H9 (cell line): ENCODE measurements around the gene GPR171. TPM values are rescaled to one million over a fixed set of nuclear protein-coding genes. Genes with fewer than 3 reads are reported as not detected.

Experiments
- DNase-seq: peaks from one replicate; pipeline ENCODE4 v3.0.0-alpha.2; 2017
- H2AFZ ChIP-seq: one replicate; pipeline ENCODE4 v1.6.1; 2013; ENCODE audit warnings: mild to moderate bottlenecking, low read length, control low read depth, moderate library complexity
- H2AK5ac ChIP-seq: 2 replicates; pipeline ENCODE4 v1.6.1; 2013; ENCODE audit warnings: low read length, control low read depth, mixed read lengths; ENCODE audit not compliant: insufficient read length
- H2BK120ac ChIP-seq: one replicate; pipeline ENCODE4 v1.6.1; 2013; ENCODE audit warnings: low read depth, mild to moderate bottlenecking, low read length, control low read depth, inconsistent platforms; ENCODE audit not compliant: poor library complexity, severe bottlenecking
- H2BK12ac ChIP-seq: 2 replicates; pipeline ENCODE4 v1.6.1; 2013; ENCODE audit warnings: low read length, control low read depth, mixed read lengths, low read depth; ENCODE audit not compliant: insufficient read length
- H2BK15ac ChIP-seq: 2 replicates; pipeline ENCODE4 v1.6.1; 2013; ENCODE audit warnings: low read depth, low read length, control low read depth
- H2BK20ac ChIP-seq: one replicate; pipeline ENCODE4 v1.6.1; 2013; ENCODE audit warnings: low read depth, mild to moderate bottlenecking, low read length, control low read depth, inconsistent platforms; ENCODE audit not compliant: poor library complexity, severe bottlenecking
- H2BK5ac ChIP-seq: 2 replicates; pipeline ENCODE4 v1.6.1; 2013; ENCODE audit warnings: low read length, control low read depth, mixed read lengths; ENCODE audit not compliant: insufficient read length
- H3K14ac ChIP-seq: 2 replicates; pipeline ENCODE4 v1.6.1; 2013; ENCODE audit warnings: low read length, control low read depth; ENCODE audit not compliant: insufficient read depth
- H3K18ac ChIP-seq: 2 replicates; pipeline ENCODE4 v1.6.1; 2013; ENCODE audit warnings: low read depth, mild to moderate bottlenecking, mixed read lengths, low read length, control low read depth; ENCODE audit not compliant: insufficient read length
- H3K23ac ChIP-seq: 2 replicates; pipeline ENCODE4 v1.6.1; 2013; ENCODE audit warnings: low read length, control low read depth, mixed read lengths, low read depth; ENCODE audit not compliant: insufficient read length
- H3K23me2 ChIP-seq: 2 replicates; pipeline ENCODE4 v1.6.1; 2013; ENCODE audit warnings: low read depth, mild to moderate bottlenecking, mixed read lengths, low read length, control low read depth; ENCODE audit not compliant: insufficient read length, poor library complexity, severe bottlenecking
- H3K27ac ChIP-seq: 2 replicates; pipeline ENCODE4 v1.5.1; 2013; ENCODE audit warnings: low read length, control low read depth, mixed read lengths, low read depth; ENCODE audit not compliant: insufficient read length
- H3K27me3 ChIP-seq: 2 replicates; pipeline ENCODE4 v1.6.1; 2013; ENCODE audit warnings: low read length, control low read depth, inconsistent platforms; ENCODE audit not compliant: insufficient read depth
- H3K4ac ChIP-seq: 2 replicates; pipeline ENCODE4 v1.6.1; 2013; ENCODE audit warnings: low read depth, mild to moderate bottlenecking, control low read depth, inconsistent platforms, low read length, moderate library complexity
- H3K4me1 ChIP-seq: 2 replicates; pipeline ENCODE4 v1.6.1; 2013; ENCODE audit warnings: low read length, control low read depth, inconsistent platforms; ENCODE audit not compliant: insufficient read depth
- H3K4me2 ChIP-seq: 2 replicates; pipeline ENCODE4 v1.6.1; 2013; ENCODE audit warnings: low read length, control low read depth, mixed read lengths; ENCODE audit not compliant: insufficient read length, insufficient read depth
- H3K56ac ChIP-seq: 2 replicates; pipeline ENCODE4 v1.6.1; 2013; ENCODE audit warnings: low read depth, mild to moderate bottlenecking, mixed read lengths, low read length, control low read depth; ENCODE audit not compliant: insufficient read length
- H3K79me1 ChIP-seq: 2 replicates; pipeline ENCODE4 v1.6.1; 2013; ENCODE audit warnings: low read depth, mild to moderate bottlenecking, moderate library complexity, low read length, control low read depth, inconsistent platforms; ENCODE audit not compliant: insufficient read depth, poor library complexity, severe bottlenecking
- H3K79me2 ChIP-seq: 2 replicates; pipeline ENCODE4 v1.6.1; 2013; ENCODE audit warnings: low read length, control low read depth, inconsistent platforms; ENCODE audit not compliant: insufficient read depth
- H3K9ac ChIP-seq: 2 replicates; pipeline ENCODE4 v1.6.1; 2013; ENCODE audit warnings: low read length, control low read depth, mixed read lengths; ENCODE audit not compliant: insufficient read length; ENCODE audit errors: extremely low read depth
- H3K9me3 ChIP-seq: one replicate; pipeline ENCODE4 v1.6.1; 2013; ENCODE audit warnings: low read depth, low read length, inconsistent platforms; ENCODE audit not compliant: control insufficient read depth
- H3T11ph ChIP-seq: one replicate; pipeline ENCODE4 v1.6.1; 2013; ENCODE audit warnings: mild to moderate bottlenecking, low read length, control low read depth, inconsistent platforms
- H4K20me1 ChIP-seq: one replicate; pipeline ENCODE4 v1.6.1; 2013; ENCODE audit not compliant: control insufficient read depth, insufficient read length, insufficient read depth
- H4K5ac ChIP-seq: 2 replicates; pipeline ENCODE4 v1.6.1; 2013; ENCODE audit warnings: low read depth, mild to moderate bottlenecking, mixed read lengths, low read length, control low read depth; ENCODE audit not compliant: insufficient read length
- H4K8ac ChIP-seq: replicated peaks from 2 replicates; pipeline ENCODE4 v1.6.1; 2013; ENCODE audit warnings: low read length, control low read depth, mixed read lengths, low read depth; ENCODE audit not compliant: insufficient read length
- H4K91ac ChIP-seq: 2 replicates; pipeline ENCODE4 v1.6.1; 2013; ENCODE audit warnings: low read depth, mild to moderate bottlenecking, moderate library complexity, mixed read lengths, low read length, control low read depth; ENCODE audit not compliant: insufficient read length
- H3K27ac Mint-ChIP-seq, 3 experiments: 2 replicates in 2 of 3; 3 replicates in 1 of 3; pipeline ENCODE4 v1.8.0; 2020 to 2021; ENCODE audit warnings: mixed read lengths in 3 of 3, mild to moderate bottlenecking in 1 of 3, moderate library complexity in 1 of 3
- H3K27me3 Mint-ChIP-seq: 2 replicates; pipeline ENCODE4 v1.8.0; 2021; ENCODE audit warnings: low read depth, mild to moderate bottlenecking, moderate library complexity, mixed read lengths
- H3K36me3 Mint-ChIP-seq, 3 experiments: 2 replicates in 2 of 3; 3 replicates in 1 of 3; pipeline ENCODE4 v1.8.0; 2020 to 2021; ENCODE audit warnings: low read depth in 3 of 3, mixed read lengths in 3 of 3; ENCODE audit not compliant: insufficient read depth in 1 of 3
- H3K4me1 Mint-ChIP-seq, 2 experiments: 2 replicates each; pipeline ENCODE4 v1.8.0; 2020; ENCODE audit warnings: mixed read lengths in 2 of 2
- H3K4me3 Mint-ChIP-seq, 2 experiments: 2 replicates in 1 of 2; 3 replicates in 1 of 2; pipeline ENCODE4 v1.8.0; 2020 to 2021; ENCODE audit warnings: mild to moderate bottlenecking in 2 of 2, mixed read lengths in 2 of 2, moderate library complexity in 1 of 2
- H3K9me3 Mint-ChIP-seq, 2 experiments: 2 replicates in 1 of 2; 3 replicates in 1 of 2; pipeline ENCODE4 v1.8.0; 2020; ENCODE audit warnings: mild to moderate bottlenecking in 2 of 2, mixed read lengths in 2 of 2, moderate library complexity in 1 of 2
- WGBS: extraction: QIAGEN DNeasy Blood & Tissue Kit; methylation state at CpG from one replicate; pipeline ENCODE4 v1.1.7; 2013; ENCODE audit warnings: missing lambda C conversion rate, low lambda C conversion rate, mixed read lengths; ENCODE audit not compliant: insufficient read length; ENCODE audit errors: extremely low coverage; 5-methylcytosine and 5-hydroxymethylcytosine counted together
- total RNA-seq: library from RNA; stranded (reverse); gene quantifications from 2 replicates; pipeline ENCODE4 v1.2.1, GENCODE V29; 2021
- TF ChIP-seq, protein P1 (sequence below): fragments of 200-600 bp; sonication (generic); conservative IDR thresholded peaks from 3 replicates; pipeline ENCODE4 v1.8.0; 2021; ENCODE audit warnings: antibody characterized with exemption, mild to moderate bottlenecking

The GPR171 gene
- total RNA-seq, 1 experiment from 2014 or later, result not detected

DNA sequence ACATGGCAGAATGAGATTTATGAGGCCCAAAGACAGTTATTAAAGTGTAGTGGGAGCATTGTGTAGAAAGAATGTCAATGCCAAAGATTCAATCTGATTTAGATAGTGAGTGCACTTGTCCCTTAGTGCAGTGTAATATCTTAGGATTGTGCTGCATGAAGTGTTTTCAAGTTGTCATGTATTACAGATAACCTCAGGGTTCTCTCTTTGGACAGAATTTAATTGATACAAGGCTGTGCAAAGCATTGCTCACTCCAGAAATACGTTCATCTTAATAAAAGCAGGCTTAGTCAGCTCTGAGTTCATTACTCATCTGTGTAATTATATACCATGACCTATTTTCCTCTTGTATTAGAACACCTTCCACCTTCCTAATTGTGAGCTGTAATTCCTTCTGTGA lies 16.0 kb upstream of the GPR171 start:
- no peak overlapping the region for H2AK5ac ChIP-seq
- H2AFZ ChIP-seq, result no peak overlapping the region
- no CpG with 5 or more reads among the region's 1 CpG for WGBS
- peaks cover 6 to 15% of the 10 kb centered on the region in 2 experiments; a peak in 4 of 5 replicates for H3K9me3 Mint-ChIP-seq
- H2BK15ac ChIP-seq, result no peak overlapping the region
- H3K9me3 ChIP-seq, result no peaks in the 10 kb centered on the region
- H2BK12ac ChIP-seq, result no peak overlapping the region
- no peak overlapping the region for H3K27ac ChIP-seq
- H3K4me3 Mint-ChIP-seq, result no peak overlapping the region
- H3K14ac ChIP-seq, result no peak overlapping the region
- no peak overlapping the region for H2BK20ac ChIP-seq
- no peaks in the 10 kb centered on the region for H3K27me3 Mint-ChIP-seq
- H4K20me1 ChIP-seq, result no peaks in the 10 kb centered on the region
- no peak overlapping the region for H3K23ac ChIP-seq
- no peaks in the 10 kb centered on the region for H3K27me3 ChIP-seq
- H3K27ac Mint-ChIP-seq, result no peak overlapping the region
- no peak overlapping the region for H3K4me2 ChIP-seq
- no peak overlapping the region for H2BK120ac ChIP-seq
- H3K4me1 ChIP-seq, result peaks cover 4% of the 10 kb centered on the region; the same call in 1 of the 2 replicates
- no peak for DNase-seq
- H3T11ph ChIP-seq, result no peak overlapping the region
- no peaks in the 10 kb centered on the region for H3K79me2 ChIP-seq
- H3K4me1 Mint-ChIP-seq, result peaks cover 5 to 8% of the 10 kb centered on the region in 2 experiments
- no peak overlapping the region for H3K9ac ChIP-seq
- H2BK5ac ChIP-seq, result no peak overlapping the region
- TF ChIP-seq, protein P1, sequence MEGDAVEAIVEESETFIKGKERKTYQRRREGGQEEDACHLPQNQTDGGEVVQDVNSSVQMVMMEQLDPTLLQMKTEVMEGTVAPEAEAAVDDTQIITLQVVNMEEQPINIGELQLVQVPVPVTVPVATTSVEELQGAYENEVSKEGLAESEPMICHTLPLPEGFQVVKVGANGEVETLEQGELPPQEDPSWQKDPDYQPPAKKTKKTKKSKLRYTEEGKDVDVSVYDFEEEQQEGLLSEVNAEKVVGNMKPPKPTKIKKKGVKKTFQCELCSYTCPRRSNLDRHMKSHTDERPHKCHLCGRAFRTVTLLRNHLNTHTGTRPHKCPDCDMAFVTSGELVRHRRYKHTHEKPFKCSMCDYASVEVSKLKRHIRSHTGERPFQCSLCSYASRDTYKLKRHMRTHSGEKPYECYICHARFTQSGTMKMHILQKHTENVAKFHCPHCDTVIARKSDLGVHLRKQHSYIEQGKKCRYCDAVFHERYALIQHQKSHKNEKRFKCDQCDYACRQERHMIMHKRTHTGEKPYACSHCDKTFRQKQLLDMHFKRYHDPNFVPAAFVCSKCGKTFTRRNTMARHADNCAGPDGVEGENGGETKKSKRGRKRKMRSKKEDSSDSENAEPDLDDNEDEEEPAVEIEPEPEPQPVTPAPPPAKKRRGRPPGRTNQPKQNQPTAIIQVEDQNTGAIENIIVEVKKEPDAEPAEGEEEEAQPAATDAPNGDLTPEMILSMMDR, result no peak
- no peak overlapping the region for H3K56ac ChIP-seq
- H3K4ac ChIP-seq, result no peak overlapping the region
- H4K5ac ChIP-seq, result no peak overlapping the region
- no peak overlapping the region for H4K8ac ChIP-seq
- no peaks in the 10 kb centered on the region for H3K23me2 ChIP-seq
- no peaks in the 10 kb centered on the region for H3K79me1 ChIP-seq
- H4K91ac ChIP-seq, result no peak overlapping the region
- H3K36me3 Mint-ChIP-seq, result peaks cover 24 to 35% (median 28%) of the 10 kb centered on the region in 3 experiments
- no peak overlapping the region for H3K18ac ChIP-seq
